HEK293 (cell line): Measurements from ENCODE around the gene IGFBP2.

Experiments
- CTCF ChIA-PET: fragments of 350-600 bp; formaldehyde crosslinking; extraction: SDS; loops from one replicate; lab custom pipeline; 2021; ENCODE audit warnings: antibody characterized with exemption; lab: Yijun Ruan, JAX
- POLR2A ChIA-PET: fragments of 300-600 bp; formaldehyde crosslinking; extraction: SDS; loops from one replicate; lab custom pipeline; 2020; ENCODE audit warnings: antibody characterized with exemption, inconsistent platforms; lab: Yijun Ruan, JAX
- H3K27ac ChIP-seq: fragments of 200-500 bp; sonication (Bioruptor generic); 2 replicates; pipeline ENCODE4 v1.5.1; 2014; ENCODE audit warnings: low read depth, low read length, control low read depth, inconsistent platforms; ENCODE audit errors: extremely low read depth
- H3K36me3 ChIP-seq, 2 experiments: fragments of 200-500 bp in 1 of 2; sonication (Bioruptor generic) in 1 of 2; 1 replicate in 1 of 2; 2 replicates in 1 of 2; pipeline ENCODE4 v1.5.1; 2014 to 2017; ENCODE audit warnings: inconsistent platforms in 2 of 2, low read length in 2 of 2; ENCODE audit not compliant: control insufficient read depth in 2 of 2, insufficient read depth in 1 of 2
- H3K4me1 ChIP-seq: fragments of 200-500 bp; sonication (Bioruptor generic); 2 replicates; pipeline ENCODE4 v1.5.1; 2014; ENCODE audit warnings: mild to moderate bottlenecking, low read length, inconsistent platforms; ENCODE audit not compliant: control insufficient read depth, insufficient read depth
- H3K4me3 ChIP-seq: 2 replicates; pipeline ENCODE4 v1.5.1; 2011; ENCODE audit warnings: low read depth, mild to moderate bottlenecking, control low read depth, low read length, moderate library complexity
- H3K9me3 ChIP-seq: fragments of 200-500 bp; sonication (Bioruptor generic); 2 replicates; pipeline ENCODE4 v1.5.1; 2014; ENCODE audit warnings: low read depth, low read length, inconsistent platforms; ENCODE audit not compliant: control insufficient read depth, insufficient read depth
- BCL6B ChIP-seq: fragments of 450-650 bp; formaldehyde crosslinking; IDR thresholded peaks from 2 replicates; pipeline ENCODE4 v1.5.1; 2017; ENCODE audit warnings: missing biosample characterization, missing genetic modification characterization
- FEZF1 ChIP-seq: fragments of 450-650 bp; formaldehyde crosslinking; IDR thresholded peaks from 2 replicates; pipeline ENCODE4 v1.5.1; 2016; ENCODE audit warnings: missing biosample characterization, missing genetic modification characterization
- HOXA7 ChIP-seq: sonication (generic); formaldehyde crosslinking; IDR thresholded peaks from 2 replicates; pipeline ENCODE4 v1.8.1; 2022; ENCODE audit warnings: missing genetic modification reagents, borderline replicate concordance
- HOXC10 ChIP-seq: sonication (generic); formaldehyde crosslinking; IDR thresholded peaks from 2 replicates; pipeline ENCODE4 v1.8.1; 2023; ENCODE audit warnings: mild to moderate bottlenecking, missing genetic modification reagents
- KLF1 ChIP-seq: fragments of 450-650 bp; formaldehyde crosslinking; IDR thresholded peaks from 2 replicates; pipeline ENCODE4 v1.5.1; 2016; ENCODE audit warnings: missing biosample characterization, missing genetic modification characterization
- OSR2 ChIP-seq: fragments of 450-650 bp; formaldehyde crosslinking; IDR thresholded peaks from 2 replicates; pipeline ENCODE4 v1.5.1; 2016; ENCODE audit warnings: missing biosample characterization, missing genetic modification characterization
- TCF7L2 ChIP-seq: IDR thresholded peaks from 2 replicates; pipeline ENCODE4 v1.6.1; 2011; ENCODE audit warnings: low read depth, mild to moderate bottlenecking, inconsistent platforms, low read length, moderate library complexity, borderline replicate concordance
- ZBTB17 ChIP-seq: fragments of 450-650 bp; formaldehyde crosslinking; IDR thresholded peaks from 2 replicates; pipeline ENCODE4 v1.5.1; 2016; ENCODE audit warnings: missing biosample characterization, missing genetic modification characterization
- ZFP3 ChIP-seq: fragments of 450-650 bp; formaldehyde crosslinking; IDR thresholded peaks from 2 replicates; pipeline ENCODE4 v1.5.1; 2016; ENCODE audit warnings: low read depth, missing biosample characterization, missing genetic modification characterization
- ZNF211 ChIP-seq: fragments of 450-650 bp; formaldehyde crosslinking; IDR thresholded peaks from 2 replicates; pipeline ENCODE4 v1.5.1; 2016; ENCODE audit warnings: low read depth, missing biosample characterization, missing genetic modification characterization
- ZNF223 ChIP-seq: fragments of 450-650 bp; formaldehyde crosslinking; IDR thresholded peaks from 2 replicates; pipeline ENCODE4 v1.5.1; 2016; ENCODE audit warnings: missing biosample characterization, missing genetic modification characterization
- ZNF239 ChIP-seq: fragments of 450-650 bp; formaldehyde crosslinking; IDR thresholded peaks from 2 replicates; pipeline ENCODE4 v1.5.1; 2016; ENCODE audit warnings: missing biosample characterization, missing genetic modification characterization
- ZNF266 ChIP-seq: fragments of 450-650 bp; formaldehyde crosslinking; IDR thresholded peaks from 2 replicates; pipeline ENCODE4 v1.5.1; 2016; ENCODE audit warnings: missing biosample characterization, missing genetic modification characterization, low read depth
- ZNF292 ChIP-seq: fragments of 450-650 bp; formaldehyde crosslinking; IDR thresholded peaks from 2 replicates; pipeline ENCODE4 v1.5.1; 2016; ENCODE audit warnings: low read depth, missing biosample characterization, missing genetic modification characterization, borderline replicate concordance
- ZNF302 ChIP-seq: fragments of 450-650 bp; formaldehyde crosslinking; IDR thresholded peaks from 2 replicates; pipeline ENCODE4 v1.5.1; 2016; ENCODE audit warnings: missing biosample characterization, missing genetic modification characterization, low read depth
- ZNF510 ChIP-seq: fragments of 450-650 bp; formaldehyde crosslinking; IDR thresholded peaks from 2 replicates; pipeline ENCODE4 v1.5.1; 2018; ENCODE audit warnings: mild to moderate bottlenecking, missing genetic modification characterization, missing biosample characterization; ENCODE audit not compliant: insufficient replicate concordance
- ZNF624 ChIP-seq: fragments of 450-650 bp; formaldehyde crosslinking; IDR thresholded peaks from 2 replicates; pipeline ENCODE4 v1.5.1; 2017; ENCODE audit warnings: missing biosample characterization, missing genetic modification characterization
- ZNF791 ChIP-seq: fragments of 450-650 bp; formaldehyde crosslinking; IDR thresholded peaks from 2 replicates; pipeline ENCODE4 v1.5.1; 2016; ENCODE audit warnings: missing biosample characterization, missing genetic modification characterization
- TF ChIP-seq, protein P1 (sequence below): fragments of 450-650 bp; formaldehyde crosslinking; IDR thresholded peaks from 2 replicates; pipeline ENCODE4 v1.5.1; 2016; ENCODE audit warnings: missing biosample characterization, missing genetic modification characterization
- TF ChIP-seq, protein P2 (sequence below): fragments of 450-650 bp; formaldehyde crosslinking; optimal IDR thresholded peaks from 2 replicates; pipeline ENCODE3; 2016; ENCODE audit warnings: missing biosample characterization, mild to moderate bottlenecking, missing genetic modification characterization
- TF ChIP-seq, protein P3 (sequence below): sonication (generic); formaldehyde crosslinking; IDR thresholded peaks from 2 replicates; pipeline ENCODE4 v1.8.1; 2022; ENCODE audit warnings: mild to moderate bottlenecking, moderate library complexity, missing genetic modification reagents

IGFBP2 gene

DNA sequence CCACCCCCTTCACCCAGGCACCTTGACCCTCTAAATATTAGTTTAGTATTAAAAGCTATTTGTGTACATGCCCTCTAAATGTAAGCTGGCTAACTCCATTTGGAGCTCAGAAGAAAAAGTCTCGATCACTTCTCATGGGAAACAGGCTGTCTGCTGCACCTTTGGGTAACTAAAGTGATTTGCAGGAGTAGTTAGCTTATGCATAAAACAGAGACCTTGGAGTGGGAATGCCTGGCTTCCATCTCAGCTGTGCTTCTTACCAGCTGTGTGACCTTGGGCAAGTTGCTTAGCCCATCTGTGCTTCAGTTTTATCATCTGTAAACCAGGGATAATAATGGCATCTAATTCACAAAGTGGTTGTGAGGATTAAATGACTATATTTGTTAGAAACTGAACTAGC, 29.9 kb downstream of the IGFBP2 start:
- Histone ChIP-seq H3K27ac (no peak overlapping the region), H3K36me3 (no peaks in the 10 kb centered on the region), H3K9me3 (no peaks in the 10 kb centered on the region), H3K4me3 (no peak overlapping the region), H3K4me1 (no peaks in the 10 kb centered on the region)
- POLR2A ChIA-PET = interaction anchor here (0.6 to 0.8 kb wide), 2 partner anchors 155 to 421 kb away, joined by 3 to 5 read pairs; no protein-coding TSS in a partner anchor
- CTCF ChIA-PET = interaction anchor here (0.6 to 13.3 kb wide), 5 partner anchors 20 to 1050 kb away, joined by 3 to 376 read pairs (median 3); no protein-coding TSS in a partner anchor
- TF ChIP-seq ZBTB17 (tag by site-specific recombination) = no peak
- TF ChIP-seq ZNF211 = no peak
- no peak for TF ChIP-seq HOXC10 (CRISPR knock-in tag)
- TF ChIP-seq HOXA7 = no peak
- TF ChIP-seq, protein P1, sequence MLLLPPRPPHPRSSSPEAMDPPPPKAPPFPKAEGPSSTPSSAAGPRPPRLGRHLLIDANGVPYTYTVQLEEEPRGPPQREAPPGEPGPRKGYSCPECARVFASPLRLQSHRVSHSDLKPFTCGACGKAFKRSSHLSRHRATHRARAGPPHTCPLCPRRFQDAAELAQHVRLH (tag by site-specific recombination) = no peak
- no peak for TF ChIP-seq ZNF302
- no peak for TF ChIP-seq ZFP3 (tag by site-specific recombination)
- no peak for TF ChIP-seq ZNF510 (tag by site-specific recombination)
- TF ChIP-seq ZNF223 (tag by site-specific recombination) = no peak
- no peak for TF ChIP-seq ZNF624 (tag by site-specific recombination)
- no peak for TF ChIP-seq ZNF266 (tag by site-specific recombination)
- no peak for TF ChIP-seq FEZF1
- TF ChIP-seq BCL6B (tag by site-specific recombination) = no peak
- no peak for TF ChIP-seq TCF7L2
- TF ChIP-seq, protein P2, sequence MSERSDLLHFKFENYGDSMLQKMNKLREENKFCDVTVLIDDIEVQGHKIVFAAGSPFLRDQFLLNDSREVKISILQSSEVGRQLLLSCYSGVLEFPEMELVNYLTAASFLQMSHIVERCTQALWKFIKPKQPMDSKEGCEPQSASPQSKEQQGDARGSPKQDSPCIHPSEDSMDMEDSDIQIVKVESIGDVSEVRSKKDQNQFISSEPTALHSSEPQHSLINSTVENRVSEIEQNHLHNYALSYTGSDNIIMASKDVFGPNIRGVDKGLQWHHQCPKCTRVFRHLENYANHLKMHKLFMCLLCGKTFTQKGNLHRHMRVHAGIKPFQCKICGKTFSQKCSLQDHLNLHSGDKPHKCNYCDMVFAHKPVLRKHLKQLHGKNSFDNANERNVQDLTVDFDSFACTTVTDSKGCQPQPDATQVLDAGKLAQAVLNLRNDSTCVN (tag by site-specific recombination) = no peak

GRCh38 chr2:216663846-216664245, 30.6 kb downstream of the IGFBP2 start:
- no peaks in the 10 kb centered on the region for H3K36me3 ChIP-seq
- POLR2A ChIA-PET = no interaction called here
- CTCF ChIA-PET = interaction anchor here (0.6 to 13.3 kb wide), 6 partner anchors 143 to 1049 kb away, joined by 3 to 376 read pairs (median 4); no protein-coding TSS in a partner anchor

More at GRCh38 chr2:216663846-216664245, 30.6 kb downstream of the IGFBP2 start:
- no peaks in the 10 kb centered on the region for H3K9me3 ChIP-seq
- H3K4me3 ChIP-seq = no peak overlapping the region
- H3K27ac ChIP-seq = no peak overlapping the region
- H3K4me1 ChIP-seq = no peaks in the 10 kb centered on the region
- TF ChIP-seq, protein P2 (tag by site-specific recombination) = no peak
- TF ChIP-seq ZNF791 (tag by site-specific recombination) (no peak), ZFP3 (tag by site-specific recombination) (no peak), OSR2 (tag by site-specific recombination) (no peak), ZNF239 (no peak), KLF1 (tag by site-specific recombination) (no peak), ZNF292 (tag by site-specific recombination) (no peak)
- TF ChIP-seq, protein P3, sequence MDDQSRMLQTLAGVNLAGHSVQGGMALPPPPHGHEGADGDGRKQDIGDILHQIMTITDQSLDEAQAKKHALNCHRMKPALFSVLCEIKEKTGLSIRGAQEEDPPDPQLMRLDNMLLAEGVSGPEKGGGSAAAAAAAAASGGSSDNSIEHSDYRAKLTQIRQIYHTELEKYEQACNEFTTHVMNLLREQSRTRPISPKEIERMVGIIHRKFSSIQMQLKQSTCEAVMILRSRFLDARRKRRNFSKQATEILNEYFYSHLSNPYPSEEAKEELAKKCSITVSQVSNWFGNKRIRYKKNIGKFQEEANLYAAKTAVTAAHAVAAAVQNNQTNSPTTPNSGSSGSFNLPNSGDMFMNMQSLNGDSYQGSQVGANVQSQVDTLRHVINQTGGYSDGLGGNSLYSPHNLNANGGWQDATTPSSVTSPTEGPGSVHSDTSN (CRISPR knock-in tag) = no peak
